A673 (cell line): ENCODE data around the gene CCDC9B. TPM values are rescaled to one million over a fixed set of nuclear protein-coding genes. Genes with fewer than 3 reads are reported as not detected.

Experiments
- BruUV-seq: library from RNA; stranded (reverse); fragments of 400-500 nt; replicated peaks from 2 replicates; lab custom pipeline; 2021; lab: Mats Ljungman, UMichigan
- CTCF ChIA-PET: fragments of 300-600 bp; sonication (Branson Sonifier 250); formaldehyde crosslinking; loops from one replicate; lab custom pipeline; 2022; ENCODE audit warnings: antibody characterized with exemption; lab: Charles Lee
- POLR2A ChIA-PET: fragments of 300-600 bp; sonication (Branson Sonifier 250); formaldehyde crosslinking; loops from one replicate; lab custom pipeline; 2022; ENCODE audit warnings: antibody characterized with exemption; ENCODE audit not compliant: low non-redundant PET; lab: Charles Lee
- DNase-seq: peaks from one replicate; pipeline ENCODE4 v3.0.0-alpha.2; 2015; ENCODE audit warnings: low spot score
- H3K27ac ChIP-seq: fragments of 200-600 bp; sonication (generic); 2 replicates; pipeline ENCODE4 v1.5.1; 2016; ENCODE audit warnings: mixed run types, low read depth, mild to moderate bottlenecking, mixed read lengths, antibody characterized with exemption, low read length; ENCODE audit not compliant: poor library complexity, severe bottlenecking
- H3K27me3 ChIP-seq: fragments of 200-600 bp; sonication (generic); replicated peaks from 2 replicates; pipeline ENCODE4 v1.6.1; 2017; ENCODE audit warnings: mixed run types, low read depth, mild to moderate bottlenecking, mixed read lengths, antibody characterized with exemption, low read length; ENCODE audit not compliant: insufficient read depth, poor library complexity
- H3K36me3 ChIP-seq: fragments of 200-600 bp; sonication (generic); 2 replicates; pipeline ENCODE4 v1.6.1; 2016; ENCODE audit warnings: mixed run types, mild to moderate bottlenecking, mixed read lengths, antibody characterized with exemption, low read length; ENCODE audit not compliant: insufficient read depth, poor library complexity, severe bottlenecking
- H3K4me1 ChIP-seq: fragments of 200-600 bp; sonication (generic); 2 replicates; pipeline ENCODE4 v1.6.1; 2017; ENCODE audit warnings: mixed run types, mild to moderate bottlenecking, mixed read lengths, antibody characterized with exemption, low read length; ENCODE audit not compliant: insufficient read depth, poor library complexity, severe bottlenecking
- H3K4me3 ChIP-seq: fragments of 200-600 bp; sonication (generic); 2 replicates; pipeline ENCODE4 v1.5.1; 2016; ENCODE audit warnings: low read depth, mixed run types, mild to moderate bottlenecking, mixed read lengths, low read length; ENCODE audit not compliant: poor library complexity, severe bottlenecking
- H3K9me3 ChIP-seq: fragments of 200-600 bp; sonication (generic); 2 replicates; pipeline ENCODE4 v1.6.1; 2016; ENCODE audit warnings: mixed run types, low read depth, mild to moderate bottlenecking, mixed read lengths, antibody characterized with exemption, low read length; ENCODE audit not compliant: poor library complexity, severe bottlenecking
- EZH2 ChIP-seq: fragments of 200-600 bp; sonication (generic); IDR thresholded peaks from 2 replicates; pipeline ENCODE4 v1.6.1; 2017; ENCODE audit warnings: borderline replicate concordance, low read depth, mild to moderate bottlenecking, mixed read lengths, antibody characterized with exemption, low read length; ENCODE audit not compliant: poor library complexity, severe bottlenecking
- intact Hi-C: fragments of 100-400 bp; cut with micrococcal nuclease; formaldehyde crosslinking; loops from one replicate; pipeline ENCODE4 v1.10.0; 2022; ENCODE audit not compliant: unreplicated experiment
- total RNA-seq: library from RNA; stranded (reverse); gene quantifications from 2 replicates; pipeline ENCODE4 v1.2.3, GENCODE V29; 2021
- TF ChIP-seq, protein P1 (sequence below): fragments of 300-800, 200-600 bp; sonication (generic); conservative IDR thresholded peaks from 2 replicates; pipeline ENCODE4 v1.5.1; 2017; ENCODE audit warnings: low read depth, mild to moderate bottlenecking, antibody characterized with exemption, low read length, moderate library complexity, mixed read lengths

CCDC9B gene
- total RNA-seq, 1 experiment from 2014 or later = 8.6 TPM

DNA sequence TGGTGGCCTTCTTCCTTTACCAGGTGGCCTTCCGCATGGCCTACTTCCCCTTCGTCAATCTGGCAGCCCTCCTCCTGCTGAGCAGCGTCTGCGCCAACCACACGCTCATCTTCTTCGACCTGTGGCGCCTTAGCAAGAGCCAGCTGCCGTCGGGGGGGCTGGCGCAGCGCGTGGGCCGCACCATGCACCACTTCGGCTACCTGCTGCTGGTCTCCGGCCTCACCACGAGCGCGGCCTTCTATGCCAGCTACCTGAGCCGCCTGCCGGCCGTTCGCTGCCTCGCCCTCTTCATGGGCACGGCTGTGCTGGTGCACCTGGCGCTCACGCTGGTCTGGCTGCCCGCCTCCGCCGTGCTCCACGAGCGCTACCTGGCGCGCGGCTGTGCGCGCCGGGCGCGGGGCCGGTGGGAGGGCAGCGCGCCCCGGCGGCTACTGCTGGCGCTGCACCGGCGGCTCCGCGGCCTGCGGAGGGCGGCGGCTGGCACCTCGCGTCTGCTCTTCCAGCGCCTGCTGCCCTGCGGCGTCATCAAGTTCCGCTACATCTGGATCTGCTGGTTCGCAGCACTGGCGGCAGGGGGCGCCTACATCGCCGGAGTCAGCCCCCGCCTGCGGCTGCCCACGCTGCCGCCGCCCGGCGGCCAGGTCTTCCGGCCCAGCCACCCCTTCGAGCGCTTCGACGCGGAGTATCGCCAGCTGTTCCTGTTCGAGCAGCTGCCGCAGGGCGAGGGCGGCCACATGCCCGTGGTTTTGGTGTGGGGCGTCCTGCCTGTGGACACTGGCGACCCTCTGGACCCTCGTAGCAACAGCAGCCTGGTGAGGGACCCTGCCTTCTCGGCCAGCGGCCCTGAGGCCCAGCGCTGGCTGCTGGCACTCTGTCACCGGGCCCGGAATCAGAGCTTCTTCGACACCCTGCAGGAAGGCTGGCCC, 27.2 kb upstream of the CCDC9B start:
- H3K27me3 ChIP-seq = no peaks in the 10 kb centered on the region
- TF ChIP-seq EZH2 = no peak
- TF ChIP-seq, protein P1, sequence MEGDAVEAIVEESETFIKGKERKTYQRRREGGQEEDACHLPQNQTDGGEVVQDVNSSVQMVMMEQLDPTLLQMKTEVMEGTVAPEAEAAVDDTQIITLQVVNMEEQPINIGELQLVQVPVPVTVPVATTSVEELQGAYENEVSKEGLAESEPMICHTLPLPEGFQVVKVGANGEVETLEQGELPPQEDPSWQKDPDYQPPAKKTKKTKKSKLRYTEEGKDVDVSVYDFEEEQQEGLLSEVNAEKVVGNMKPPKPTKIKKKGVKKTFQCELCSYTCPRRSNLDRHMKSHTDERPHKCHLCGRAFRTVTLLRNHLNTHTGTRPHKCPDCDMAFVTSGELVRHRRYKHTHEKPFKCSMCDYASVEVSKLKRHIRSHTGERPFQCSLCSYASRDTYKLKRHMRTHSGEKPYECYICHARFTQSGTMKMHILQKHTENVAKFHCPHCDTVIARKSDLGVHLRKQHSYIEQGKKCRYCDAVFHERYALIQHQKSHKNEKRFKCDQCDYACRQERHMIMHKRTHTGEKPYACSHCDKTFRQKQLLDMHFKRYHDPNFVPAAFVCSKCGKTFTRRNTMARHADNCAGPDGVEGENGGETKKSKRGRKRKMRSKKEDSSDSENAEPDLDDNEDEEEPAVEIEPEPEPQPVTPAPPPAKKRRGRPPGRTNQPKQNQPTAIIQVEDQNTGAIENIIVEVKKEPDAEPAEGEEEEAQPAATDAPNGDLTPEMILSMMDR = peak; percentile 93
- BruUV-seq = no TSS peak
- ChIA-PET CTCF (interaction anchor here (0.8 to 1.2 kb wide), 2 partner anchors 10 to 28 kb away, joined by 3 to 4 read pairs; partner anchors contain the start of gene CCDC9B), POLR2A (no interaction called here)
- peak overlapping the region; percentile 39 for H3K4me3 ChIP-seq
- peaks cover 9% of the 10 kb centered on the region for H3K4me1 ChIP-seq
- H3K9me3 ChIP-seq = no peaks in the 10 kb centered on the region
- H3K36me3 ChIP-seq = no peaks in the 10 kb centered on the region
- peak overlapping the region; percentile 47 for H3K27ac ChIP-seq
- DNase-seq = peak; percentile 94
- intact Hi-C loops = no loop called here

DNA sequence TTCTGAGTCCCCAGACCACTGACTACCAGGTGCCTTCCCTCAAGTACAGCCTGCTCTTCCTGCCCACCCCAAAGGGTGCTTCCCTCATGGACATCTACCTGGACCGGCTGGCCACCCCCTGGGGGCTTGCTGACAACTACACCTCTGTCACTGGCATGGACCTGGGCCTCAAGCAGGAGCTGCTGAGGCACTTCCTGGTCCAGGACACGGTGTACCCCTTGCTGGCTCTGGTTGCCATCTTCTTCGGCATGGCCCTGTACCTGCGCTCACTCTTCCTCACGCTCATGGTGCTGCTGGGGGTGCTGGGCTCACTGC, 26.6 kb upstream of the CCDC9B start:
- no peak overlapping the region for H3K27ac ChIP-seq
- TF ChIP-seq EZH2 = no peak
- TF ChIP-seq, protein P1 = no peak
- no TSS peak for BruUV-seq
- POLR2A ChIA-PET = no interaction called here
- peaks cover 9% of the 10 kb centered on the region for H3K4me1 ChIP-seq
- H3K4me3 ChIP-seq = peak overlapping the region; percentile 39
- no peaks in the 10 kb centered on the region for H3K9me3 ChIP-seq
- no peaks in the 10 kb centered on the region for H3K36me3 ChIP-seq
- CTCF ChIA-PET = interaction anchor here (1.2 kb wide), 1 partner anchor 11 kb away, joined by 3 read pairs; no protein-coding TSS in a partner anchor
- no peak for DNase-seq
- no peaks in the 10 kb centered on the region for H3K27me3 ChIP-seq
- intact Hi-C loops = no loop called here

DNA sequence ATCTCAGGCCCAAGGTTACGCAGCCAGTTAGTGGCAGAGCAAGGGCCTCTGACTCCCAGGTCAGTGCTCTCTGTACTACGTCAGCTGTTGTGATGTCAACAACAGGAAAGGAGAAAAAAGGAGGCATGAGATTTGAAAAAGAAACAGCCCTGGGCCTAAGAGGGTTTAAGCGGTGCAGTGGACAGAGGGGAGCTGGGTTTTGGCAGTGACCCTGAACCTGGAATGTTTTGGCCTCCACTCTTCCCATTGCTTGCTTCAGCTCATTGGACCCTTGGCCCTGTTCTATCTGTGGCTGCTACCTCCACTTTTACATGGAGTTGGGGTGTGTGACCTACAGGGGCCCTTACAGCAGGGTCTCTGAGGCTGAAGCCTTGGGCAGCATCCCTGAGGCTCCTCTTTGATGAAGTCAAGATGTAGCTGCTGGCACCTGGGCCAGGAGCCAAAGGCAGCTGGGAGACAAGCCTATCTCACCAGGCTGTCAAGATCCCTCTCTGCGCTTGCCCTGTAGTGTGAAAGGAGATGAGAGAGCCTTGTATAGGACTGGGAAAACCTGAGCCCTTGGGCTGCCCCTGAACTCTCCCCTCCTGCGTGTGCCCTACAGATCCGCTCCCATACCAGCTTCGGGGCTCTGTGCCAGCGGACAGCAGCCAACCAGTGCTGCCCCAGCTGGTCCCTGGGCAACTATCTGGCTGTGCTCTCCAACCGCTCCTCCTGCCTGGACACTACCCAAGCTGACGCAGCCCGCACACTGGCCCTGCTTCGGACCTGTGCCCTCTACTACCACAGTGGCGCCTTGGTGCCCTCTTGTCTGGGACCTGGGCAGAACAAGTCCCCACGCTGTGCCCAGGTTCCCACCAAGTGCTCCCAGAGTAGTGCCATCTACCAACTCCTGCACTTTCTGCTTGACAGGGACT, 26.0 kb upstream of the CCDC9B start:
- no peak for DNase-seq
- BruUV-seq = no TSS peak
- Histone ChIP-seq H3K9me3 (no peaks in the 10 kb centered on the region), H3K4me1 (peaks cover 9% of the 10 kb centered on the region), H3K4me3 (no peak overlapping the region), H3K27me3 (no peaks in the 10 kb centered on the region), H3K27ac (no peak overlapping the region), H3K36me3 (no peaks in the 10 kb centered on the region)
- no peak for TF ChIP-seq EZH2
- TF ChIP-seq, protein P1 = no peak
- intact Hi-C loops = no loop called here
- POLR2A ChIA-PET = no interaction called here
- CTCF ChIA-PET = interaction anchor here (0.8 kb wide), 1 partner anchor 12 kb away, joined by 4 read pairs; no protein-coding TSS in a partner anchor
